Measurements from ENCODE around the gene PDYN. TPM values are rescaled to one million over a fixed set of nuclear protein-coding genes. Genes with fewer than 3 reads are reported as not detected.

Gene PDYN
- total and polyA plus RNA-seq, 2 donors (not counting 1 experiment from before 2014, with no cell fraction given) = not detected

GRCh38 chr20:1950836-1951235, 43.0 kb downstream of the PDYN start:
- DNase-seq (ENCODE audit: low read depth in 2 of 2) = no peak
- Histone ChIP-seq H3K79me2 (ENCODE audit: control insufficient read depth, insufficient read depth, low read length) (no peaks in the 10 kb centered on the region), H3K4me2 (ENCODE audit: extremely low read depth, insufficient read depth, low read length) (no peak overlapping the region), H3K36me3 (ENCODE audit: control insufficient read depth, insufficient read depth, low read length) (no peaks in the 10 kb centered on the region), H3K4me3 (replicated peaks in 1 of 4; ENCODE audit: control extremely low read depth in 1 of 4, insufficient read depth in 1 of 4, low read depth in 3 of 4, low read length in 4 of 4) (no peak overlapping the region), H3K9ac (ENCODE audit: insufficient read depth, low read length) (no peak overlapping the region), H3K9me3 (ENCODE audit: control insufficient read depth, insufficient read depth, low read depth, low read length) (no peaks in the 10 kb centered on the region), H3K27me3 (ENCODE audit: control insufficient read depth, insufficient read depth, low read length) (peaks cover 13% of the 10 kb centered on the region), H4K20me1 (ENCODE audit: control insufficient read depth, extremely low read depth, insufficient read depth, low read length) (no peaks in the 10 kb centered on the region), H3K27ac (ENCODE audit: insufficient read depth, low read length) (no peak overlapping the region), H3K4me1 (ENCODE audit: control insufficient read depth, extremely low read depth, insufficient read depth, low read length) (no peaks in the 10 kb centered on the region), H2AFZ (ENCODE audit: low read length) (no peak overlapping the region)
- no peak for TF ChIP-seq EZH2 (IDR thresholded peaks at IDR 0.05; ENCODE audit: low read length, missing control alignments)
- TF ChIP-seq CTCF (conservative IDR thresholded peaks at IDR 0.05 in 1 of 2, IDR thresholded peaks at IDR 0.05 in 1 of 2; ENCODE audit: low read depth in 1 of 2, low read length in 2 of 2) = no peak

GRCh38 chr20:1949347-1950100, 44.3 kb downstream of the PDYN start:
- DNase-seq (ENCODE audit: low read depth in 2 of 2) = no peak
- H3K9me3 ChIP-seq (ENCODE audit: control insufficient read depth, insufficient read depth, low read depth, low read length) = no peaks in the 10 kb centered on the region
- H3K79me2 ChIP-seq (ENCODE audit: control insufficient read depth, insufficient read depth, low read length) = no peaks in the 10 kb centered on the region
- no peak overlapping the region for H2AFZ ChIP-seq (ENCODE audit: low read length)
- no peak overlapping the region for H3K4me3 ChIP-seq (replicated peaks in 1 of 4; ENCODE audit: control extremely low read depth in 1 of 4, insufficient read depth in 1 of 4, low read depth in 3 of 4, low read length in 4 of 4)
- no peak overlapping the region for H3K4me2 ChIP-seq (ENCODE audit: extremely low read depth, insufficient read depth, low read length)
- H3K9ac ChIP-seq (ENCODE audit: insufficient read depth, low read length) = no peak overlapping the region
- H3K4me1 ChIP-seq (ENCODE audit: control insufficient read depth, extremely low read depth, insufficient read depth, low read length) = no peaks in the 10 kb centered on the region
- no peak overlapping the region for H3K27ac ChIP-seq (ENCODE audit: insufficient read depth, low read length)
- no peak for TF ChIP-seq EZH2 (IDR thresholded peaks at IDR 0.05; ENCODE audit: low read length, missing control alignments)
- no peak for TF ChIP-seq CTCF (conservative IDR thresholded peaks at IDR 0.05 in 1 of 2, IDR thresholded peaks at IDR 0.05 in 1 of 2; ENCODE audit: low read depth in 1 of 2, low read length in 2 of 2)
- no peaks in the 10 kb centered on the region for H4K20me1 ChIP-seq (ENCODE audit: control insufficient read depth, extremely low read depth, insufficient read depth, low read length)
- H3K36me3 ChIP-seq (ENCODE audit: control insufficient read depth, insufficient read depth, low read length) = no peaks in the 10 kb centered on the region
- peaks cover 13% of the 10 kb centered on the region for H3K27me3 ChIP-seq (ENCODE audit: control insufficient read depth, insufficient read depth, low read length)

GRCh38 chr20:1947535-1947846, 46.4 kb downstream of the PDYN start:
- Histone ChIP-seq H4K20me1 (ENCODE audit: control insufficient read depth, extremely low read depth, insufficient read depth, low read length) (no peaks in the 10 kb centered on the region), H3K36me3 (ENCODE audit: control insufficient read depth, insufficient read depth, low read length) (no peaks in the 10 kb centered on the region), H3K9ac (ENCODE audit: insufficient read depth, low read length) (no peak overlapping the region), H2AFZ (ENCODE audit: low read length) (no peak overlapping the region), H3K27me3 (ENCODE audit: control insufficient read depth, insufficient read depth, low read length) (peaks cover 13% of the 10 kb centered on the region), H3K9me3 (ENCODE audit: control insufficient read depth, insufficient read depth, low read depth, low read length) (no peaks in the 10 kb centered on the region), H3K4me1 (ENCODE audit: control insufficient read depth, extremely low read depth, insufficient read depth, low read length) (no peaks in the 10 kb centered on the region), H3K27ac (ENCODE audit: insufficient read depth, low read length) (no peak overlapping the region), H3K79me2 (ENCODE audit: control insufficient read depth, insufficient read depth, low read length) (no peaks in the 10 kb centered on the region), H3K4me3 (replicated peaks in 1 of 4; ENCODE audit: control extremely low read depth in 1 of 4, insufficient read depth in 1 of 4, low read depth in 3 of 4, low read length in 4 of 4) (no peak overlapping the region), H3K4me2 (ENCODE audit: extremely low read depth, insufficient read depth, low read length) (no peak overlapping the region)
- DNase-seq (ENCODE audit: low read depth in 2 of 2) = no peak
- TF ChIP-seq EZH2 (IDR thresholded peaks at IDR 0.05; ENCODE audit: low read length, missing control alignments) = no peak
- TF ChIP-seq CTCF (conservative IDR thresholded peaks at IDR 0.05 in 1 of 2, IDR thresholded peaks at IDR 0.05 in 1 of 2; ENCODE audit: low read depth in 1 of 2, low read length in 2 of 2) = no peak
